GM19239 (cell line): ENCODE results near the gene SCNN1B.
"Not testable (repeated sequence)": the region's sequence is repeated elsewhere in the genome, so short reads cannot be mapped to it uniquely, and the experiment has no call there.

Experiments used
- DNase-seq: peaks from one replicate; pipeline ENCODE4 v3.0.0; 2011; ENCODE audit warnings: low spot score; ENCODE audit not compliant: insufficient read length
- FAIRE-seq: peaks from 2 replicates; lab custom pipeline; 2011; peaks lifted over from hg19 to GRCh38; lab: Jason Lieb, UNC

SCNN1B gene, protein sequence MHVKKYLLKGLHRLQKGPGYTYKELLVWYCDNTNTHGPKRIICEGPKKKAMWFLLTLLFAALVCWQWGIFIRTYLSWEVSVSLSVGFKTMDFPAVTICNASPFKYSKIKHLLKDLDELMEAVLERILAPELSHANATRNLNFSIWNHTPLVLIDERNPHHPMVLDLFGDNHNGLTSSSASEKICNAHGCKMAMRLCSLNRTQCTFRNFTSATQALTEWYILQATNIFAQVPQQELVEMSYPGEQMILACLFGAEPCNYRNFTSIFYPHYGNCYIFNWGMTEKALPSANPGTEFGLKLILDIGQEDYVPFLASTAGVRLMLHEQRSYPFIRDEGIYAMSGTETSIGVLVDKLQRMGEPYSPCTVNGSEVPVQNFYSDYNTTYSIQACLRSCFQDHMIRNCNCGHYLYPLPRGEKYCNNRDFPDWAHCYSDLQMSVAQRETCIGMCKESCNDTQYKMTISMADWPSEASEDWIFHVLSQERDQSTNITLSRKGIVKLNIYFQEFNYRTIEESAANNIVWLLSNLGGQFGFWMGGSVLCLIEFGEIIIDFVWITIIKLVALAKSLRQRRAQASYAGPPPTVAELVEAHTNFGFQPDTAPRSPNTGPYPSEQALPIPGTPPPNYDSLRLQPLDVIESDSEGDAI

DNA sequence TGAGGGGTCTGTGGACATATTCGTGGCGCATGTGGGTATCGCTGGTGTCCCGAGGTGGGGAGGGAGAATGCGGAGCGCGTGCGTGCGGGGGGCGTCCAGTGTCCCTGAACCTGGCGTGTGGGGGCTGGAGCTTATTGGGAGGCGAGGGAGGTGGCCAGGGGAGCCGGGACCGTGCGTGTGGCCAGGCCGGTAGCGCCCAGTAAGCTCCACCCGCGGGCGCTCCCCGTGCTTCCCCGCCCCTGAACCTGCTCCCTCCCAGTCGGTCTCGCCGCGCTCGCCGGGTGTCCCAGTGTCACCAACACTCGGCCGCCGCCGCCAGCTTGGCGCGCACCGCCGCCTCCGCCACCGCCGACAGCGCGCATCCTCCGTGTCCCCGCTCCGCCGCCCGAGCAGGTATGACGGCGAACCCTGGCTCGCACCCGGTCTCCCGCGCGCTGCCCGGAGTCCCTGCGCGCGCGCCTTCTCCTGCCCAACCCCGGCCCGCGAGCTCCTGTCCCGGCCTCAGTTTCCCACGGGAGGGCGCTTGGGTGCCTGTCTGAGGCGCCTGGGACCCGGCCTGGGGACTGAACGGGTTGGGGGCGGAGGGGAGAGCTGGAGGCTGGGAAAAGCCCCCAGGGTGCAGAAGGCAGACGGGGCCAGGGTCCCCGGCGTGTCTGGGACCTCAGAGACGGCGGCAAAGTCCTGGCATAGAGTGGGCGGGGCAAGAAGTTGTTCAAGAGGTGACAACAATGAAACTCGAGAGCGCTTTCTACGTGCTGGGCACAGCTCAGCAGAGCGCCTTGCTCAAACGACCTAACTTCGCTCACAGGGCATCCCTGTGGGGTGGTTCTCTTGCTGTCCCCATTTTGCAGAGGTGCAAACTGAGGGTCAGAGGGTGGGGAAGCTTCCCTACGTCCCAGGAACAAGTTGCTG is at the start of gene SCNN1B:
TSS of gene SCNN1B (plus strand) at position 258 of the 912 bp plus-strand sequence. CDS start 46,298 bp downstream, outside the sequence.
- DNase-seq (peak; percentile 23), FAIRE-seq (no peak)

DNA sequence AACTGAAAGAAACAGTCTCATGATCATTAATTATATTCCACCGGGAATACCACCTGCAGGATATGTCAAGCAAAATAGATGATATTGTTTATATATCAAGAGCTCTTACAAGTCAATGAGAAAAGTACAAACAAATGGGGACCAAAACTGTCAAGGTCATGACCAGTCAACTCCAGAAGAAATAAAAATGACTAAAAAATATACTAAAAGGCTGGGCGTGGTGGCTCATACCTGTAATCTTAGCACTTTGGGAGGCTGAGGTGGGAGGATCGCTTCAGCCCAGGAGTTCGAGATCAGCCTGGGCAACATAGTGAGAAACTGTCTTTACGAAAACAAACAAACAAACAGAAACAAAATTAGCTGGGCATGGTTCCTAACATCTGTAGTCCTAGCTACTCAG is 49.8 kb upstream of the SCNN1B start:
- FAIRE-seq (no peak), DNase-seq (no peak)

DNA sequence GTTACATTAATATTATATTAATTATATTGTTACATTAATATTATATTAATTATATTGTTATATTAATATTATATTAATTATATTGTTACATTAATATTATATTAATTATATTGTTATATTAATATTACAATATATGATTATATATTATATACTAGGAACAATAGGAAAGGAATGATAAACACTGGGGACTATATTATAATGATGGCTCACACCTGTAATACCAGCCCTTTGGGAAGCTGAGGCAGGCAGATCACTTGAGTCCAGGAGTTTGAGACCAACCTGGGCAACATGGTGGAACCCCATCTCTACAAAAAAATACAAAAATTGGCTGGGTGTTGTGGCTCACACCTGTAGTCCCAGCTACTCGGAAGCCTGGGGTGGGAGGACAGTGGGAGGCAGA is 48.5 kb upstream of the SCNN1B start:
- not testable (repeated sequence) for FAIRE-seq, DNase-seq

DNA sequence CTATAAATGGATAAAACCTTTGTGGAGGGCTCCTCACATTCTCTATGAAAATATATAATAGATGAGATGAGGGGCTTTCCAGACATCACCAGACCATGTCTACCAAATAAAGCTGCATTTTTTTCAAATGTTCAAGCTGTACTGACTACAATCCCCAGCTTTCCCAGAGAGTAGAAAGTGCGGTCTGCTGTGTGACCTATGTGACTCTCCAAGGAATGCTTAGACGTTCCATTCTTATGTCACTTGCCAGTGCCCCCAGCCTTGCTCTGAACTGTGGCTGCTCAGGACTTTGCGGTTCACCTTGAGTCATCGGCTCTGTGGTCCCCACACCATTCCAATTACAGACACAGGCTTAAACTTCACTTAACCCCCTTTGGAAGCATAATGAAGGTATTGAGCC is 47.8 kb upstream of the SCNN1B start:
- no peak for FAIRE-seq

DNA sequence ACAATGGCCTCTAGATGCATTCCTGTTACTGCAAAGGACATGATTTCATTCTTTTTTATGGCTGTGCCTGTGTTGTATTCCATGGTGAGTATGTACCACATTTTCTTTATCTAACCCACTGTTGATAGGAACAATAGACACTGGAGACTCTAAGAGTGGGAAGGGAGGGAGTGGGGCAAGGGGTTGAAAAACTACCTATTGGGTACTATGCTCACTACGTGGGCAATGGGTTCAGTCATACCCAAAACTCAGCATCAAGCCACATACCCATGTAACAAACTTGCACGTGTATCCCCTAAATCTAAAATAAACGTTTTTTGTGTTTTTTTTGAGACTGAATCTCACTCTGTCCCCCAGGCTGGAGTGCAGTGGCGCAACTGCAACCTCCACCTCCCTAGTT is 47.1 kb upstream of the SCNN1B start:
- DNase-seq: no peak
- FAIRE-seq: no peak

More for the DNA sequence above, 47.8 kb upstream of the SCNN1B start:
- no peak for DNase-seq

DNA sequence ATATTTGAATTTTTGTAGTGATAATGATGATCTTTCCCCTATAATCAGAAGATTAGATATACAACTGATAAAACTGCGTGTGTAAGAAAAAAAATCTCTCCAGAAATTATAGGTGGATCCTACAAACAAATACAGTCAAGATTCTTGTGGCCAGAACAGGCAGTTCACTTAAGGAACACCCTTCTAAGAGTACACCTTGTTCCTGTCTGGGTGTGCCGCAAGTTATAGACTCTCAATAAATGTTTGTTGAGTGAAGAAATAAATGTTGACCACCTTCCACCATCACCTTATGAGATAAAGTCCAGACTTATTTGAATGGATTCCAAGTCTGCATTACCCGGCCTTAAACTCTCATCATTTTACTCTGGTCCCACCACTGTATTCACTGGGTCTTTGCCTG is 45.7 kb upstream of the SCNN1B start:
- no peak for FAIRE-seq
- no peak for DNase-seq

DNA sequence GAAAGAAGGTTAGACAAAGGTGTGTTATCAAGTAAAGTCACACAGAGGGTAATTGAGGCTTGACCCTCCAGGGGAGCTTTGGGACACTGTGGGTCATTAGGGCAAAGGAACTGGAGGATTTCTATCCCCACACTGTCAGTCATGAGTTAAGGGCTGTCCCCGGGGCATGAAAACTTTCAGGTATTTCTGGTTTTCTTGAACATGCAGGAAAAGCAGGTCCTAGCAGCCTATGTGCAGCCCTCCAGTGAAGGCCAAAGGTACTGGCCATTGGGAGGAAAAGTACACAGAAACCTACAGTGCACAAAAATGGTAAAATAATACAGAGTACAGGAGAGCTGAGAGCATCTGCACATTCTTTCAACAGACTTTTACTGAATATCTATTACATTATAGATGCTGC is 44.4 kb upstream of the SCNN1B start:
- FAIRE-seq (no peak), DNase-seq (no peak)

DNA sequence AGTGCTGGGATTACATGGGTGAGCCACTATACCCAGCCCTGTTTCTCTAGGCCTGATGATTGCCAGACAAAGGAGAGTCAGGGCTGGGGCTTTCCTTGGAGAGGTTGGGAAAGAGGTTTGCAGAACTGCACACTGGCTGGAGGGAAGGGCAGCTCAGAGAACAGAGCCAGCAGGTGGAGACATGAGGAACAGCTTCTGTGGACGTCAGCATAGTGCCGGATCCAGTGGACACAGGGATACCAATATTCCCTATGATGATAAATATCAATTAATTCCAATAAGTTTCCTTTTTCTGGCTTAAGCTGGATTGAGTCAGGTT is 43.2 kb upstream of the SCNN1B start:
- FAIRE-seq (no peak), DNase-seq (no peak)

DNA sequence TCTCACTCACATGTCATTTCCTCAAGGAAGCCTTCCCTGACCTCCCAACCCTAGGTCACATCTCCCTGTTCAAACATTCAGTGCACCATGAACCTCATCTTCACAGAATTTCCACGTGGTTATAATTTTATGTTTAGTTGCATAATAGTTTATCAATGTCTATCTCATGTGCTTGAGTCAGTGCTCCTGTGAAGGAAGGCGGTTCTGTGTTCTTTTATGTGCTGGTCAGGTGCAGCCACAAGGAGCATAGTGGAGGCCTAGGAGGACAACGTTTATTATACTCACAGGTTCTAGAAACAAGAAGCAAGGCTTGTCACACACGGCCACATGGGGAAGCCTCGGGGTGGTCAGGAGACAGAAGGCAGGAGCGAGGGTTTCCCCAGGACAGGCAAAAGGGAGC is 34.5 kb upstream of the SCNN1B start:
- FAIRE-seq: no peak
- DNase-seq: no peak

DNA sequence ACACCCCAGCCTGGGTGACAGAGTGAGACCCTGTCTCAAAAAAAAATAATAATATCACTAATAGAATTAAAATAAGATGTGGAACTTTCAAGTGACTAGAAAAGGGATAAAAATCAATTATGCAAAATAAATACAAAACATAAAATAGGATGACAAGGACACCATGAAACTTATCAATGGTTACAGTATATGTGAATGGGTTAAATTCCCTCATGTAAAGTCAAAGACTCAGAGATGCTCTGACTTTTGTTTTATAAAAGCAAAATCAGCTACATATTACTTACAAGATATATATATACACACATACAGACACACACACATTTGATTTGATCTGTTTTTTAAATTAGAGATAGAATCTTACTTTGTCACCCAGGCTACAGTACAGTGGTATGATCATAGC is 33.5 kb upstream of the SCNN1B start:
- no peak for DNase-seq
- FAIRE-seq: no peak

DNA sequence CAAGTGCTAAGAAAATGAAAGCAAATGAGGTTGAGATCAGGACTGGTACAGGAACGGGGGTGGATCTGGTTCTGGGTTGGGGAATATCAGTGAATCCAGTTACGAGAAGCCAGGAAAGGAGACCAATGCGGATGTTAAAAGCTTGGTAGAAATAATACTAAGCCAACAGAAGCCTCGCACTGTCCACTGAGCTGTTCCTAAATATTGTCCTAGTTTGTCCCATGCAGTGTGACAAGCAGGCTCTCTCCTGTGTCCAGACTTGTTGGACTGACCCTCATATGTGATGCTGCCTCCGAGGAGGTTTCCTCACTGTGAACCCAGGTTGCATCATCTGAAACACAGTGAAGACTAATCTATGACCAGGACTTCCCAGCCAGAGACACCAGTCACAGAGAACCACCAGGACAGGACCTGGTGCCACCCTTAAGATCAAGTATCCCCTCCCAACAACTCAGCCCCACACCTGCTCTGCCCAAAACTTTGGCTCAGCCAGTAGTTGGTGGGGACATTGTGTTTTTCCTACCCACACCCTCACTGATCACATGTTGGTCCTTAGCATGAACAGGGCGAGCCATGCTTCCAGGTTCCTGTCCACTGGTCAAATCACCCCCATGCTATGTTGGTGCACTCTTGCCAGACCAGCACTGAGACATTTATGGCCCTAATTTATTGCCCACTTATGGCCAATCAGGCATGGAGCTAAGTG is 32.7 kb upstream of the SCNN1B start:
- DNase-seq (no peak), FAIRE-seq (no peak)

DNA sequence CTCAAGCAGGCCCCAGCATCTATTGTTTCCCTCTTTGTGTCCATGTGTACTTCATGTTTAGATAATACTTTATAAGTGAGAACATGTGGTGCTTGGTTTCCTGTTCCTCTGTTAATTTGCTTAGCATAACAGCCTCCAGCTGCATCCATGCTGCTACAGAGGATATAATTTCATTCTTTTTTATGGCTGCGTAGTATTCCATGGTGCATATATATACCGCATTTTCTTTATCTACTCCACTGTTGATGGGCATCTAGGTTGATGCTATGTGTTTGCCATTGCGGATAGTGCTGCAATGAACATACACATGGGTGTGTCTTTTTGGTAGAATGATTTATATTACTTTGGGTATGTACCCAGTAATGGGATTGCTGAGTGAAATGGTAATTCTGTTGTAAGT is 31.4 kb upstream of the SCNN1B start:
- DNase-seq (no peak), FAIRE-seq (no peak)

DNA sequence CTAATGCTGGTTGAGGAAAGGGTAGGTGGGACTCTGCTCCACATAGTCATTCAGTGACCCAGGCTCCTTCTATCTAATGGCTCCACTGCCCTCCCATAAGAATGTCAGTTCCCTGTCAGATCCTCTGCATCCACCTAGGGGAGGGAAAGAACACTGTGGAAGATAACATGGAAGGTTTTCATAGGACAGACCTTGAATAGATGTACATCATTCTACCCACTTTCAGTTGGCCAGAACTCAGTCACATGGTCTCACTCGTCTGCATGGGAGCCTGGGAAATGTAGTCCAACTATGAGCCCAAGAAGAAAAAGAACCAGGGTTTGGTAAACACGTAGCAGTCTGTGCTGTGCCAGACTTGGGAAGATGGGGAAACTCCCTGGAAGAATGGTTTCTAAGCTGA is 27.1 kb upstream of the SCNN1B start:
- DNase-seq: no peak
- no peak for FAIRE-seq

DNA sequence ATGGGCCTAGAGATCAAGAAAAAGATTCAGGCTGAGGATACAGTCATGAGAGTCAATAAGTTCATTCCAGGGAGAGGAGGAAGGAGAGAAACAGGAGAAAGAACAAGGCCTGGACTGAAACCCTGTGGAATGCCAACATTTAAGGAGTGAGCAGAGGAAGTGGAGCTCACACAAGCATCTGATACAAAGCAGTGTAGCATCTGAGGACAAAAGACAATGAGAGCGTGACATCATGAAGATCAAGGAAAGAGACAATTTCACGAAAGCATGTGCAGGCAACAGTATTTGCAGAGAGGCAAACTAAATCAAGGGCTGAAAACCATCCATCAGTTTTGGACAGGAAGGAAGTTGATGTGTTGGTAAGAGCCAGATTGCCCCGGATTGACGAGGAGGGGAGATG is 25.3 kb upstream of the SCNN1B start:
- no peak for FAIRE-seq
- no peak for DNase-seq

DNA sequence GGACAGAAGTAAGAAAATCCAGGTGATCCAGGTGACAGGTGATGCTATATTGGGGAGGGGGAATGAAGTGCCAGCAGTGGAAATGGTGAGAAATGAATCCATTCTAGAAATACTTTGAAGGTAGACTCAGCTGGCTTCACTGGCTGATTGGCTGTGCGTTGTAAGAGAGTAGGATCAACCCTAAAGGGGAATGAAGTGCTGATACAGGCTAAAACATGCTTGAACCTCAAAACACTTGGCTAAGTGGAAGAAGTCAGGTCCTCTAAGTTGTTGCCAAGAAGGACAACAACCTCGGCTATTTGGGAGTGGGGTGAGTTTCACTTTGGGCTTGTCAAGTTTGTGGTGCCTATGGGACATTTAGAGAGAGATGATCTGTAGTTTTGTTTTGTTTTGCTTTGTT is 24.1 kb upstream of the SCNN1B start:
- FAIRE-seq (no peak), DNase-seq (no peak)

DNA sequence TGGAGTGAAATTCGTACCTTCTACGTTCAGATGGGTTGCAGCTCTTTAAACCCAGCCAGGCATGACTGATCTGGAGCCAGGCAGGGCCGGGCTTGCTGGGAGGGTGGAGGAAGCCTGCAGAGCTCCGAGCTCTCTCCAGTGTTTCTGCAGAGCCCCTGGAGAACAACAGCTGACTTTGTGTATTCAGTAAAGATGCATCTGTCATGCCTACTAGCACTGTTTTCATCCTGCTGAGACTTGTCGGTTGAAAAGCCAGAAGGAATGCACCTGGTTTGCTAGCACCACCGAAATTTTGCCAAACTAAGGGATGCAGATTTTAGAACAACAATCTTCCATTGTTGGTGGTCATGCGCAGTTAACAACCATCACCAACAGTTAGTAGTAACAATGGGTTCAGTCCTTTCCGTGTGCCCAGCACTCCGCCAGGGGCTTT is 22.4 kb upstream of the SCNN1B start:
- DNase-seq (no peak), FAIRE-seq (no peak)

DNA sequence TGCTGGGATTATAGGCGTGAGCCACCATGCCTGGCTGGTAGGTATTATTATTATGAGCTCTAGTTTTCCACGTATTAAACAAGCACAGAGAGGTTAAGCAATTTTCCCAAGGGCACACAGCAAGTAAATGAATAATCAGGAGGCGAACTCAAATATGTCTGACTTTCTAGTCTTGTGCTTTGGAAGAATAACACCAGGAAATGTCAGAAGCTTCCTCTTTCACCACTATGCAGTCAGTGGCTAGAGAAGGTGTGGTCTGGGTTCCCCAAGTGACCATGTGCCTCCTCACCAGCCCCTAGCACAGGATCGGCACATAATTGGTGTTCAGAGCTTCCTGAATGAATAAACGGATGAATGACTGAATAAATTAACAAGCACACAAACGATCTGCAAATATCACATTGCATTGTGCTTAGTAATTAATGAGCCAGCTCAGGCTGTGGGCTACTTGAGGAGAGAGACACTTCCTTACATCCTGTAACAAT is 21.6 kb upstream of the SCNN1B start:
- FAIRE-seq (no peak), DNase-seq (no peak)

DNA sequence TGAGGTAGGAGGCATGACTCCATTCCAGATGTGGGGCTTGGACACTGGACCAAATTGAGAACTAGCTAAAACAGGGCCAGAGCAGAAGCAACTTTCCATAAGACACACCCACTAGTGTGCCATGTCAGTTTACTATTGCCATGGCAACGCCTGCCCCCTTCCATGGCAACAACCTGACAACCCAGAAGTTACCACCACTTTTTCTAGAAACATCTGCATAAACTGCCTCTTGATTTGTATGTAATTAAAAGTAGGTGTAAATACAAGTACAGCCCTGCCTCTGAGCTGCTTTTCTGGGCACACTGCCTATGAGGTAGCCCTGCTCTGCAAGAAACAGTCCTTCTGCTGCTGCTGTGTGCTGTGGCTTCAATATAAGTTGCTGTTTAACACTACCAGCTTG is 19.5 kb upstream of the SCNN1B start:
- no peak for FAIRE-seq
- DNase-seq: no peak

DNA sequence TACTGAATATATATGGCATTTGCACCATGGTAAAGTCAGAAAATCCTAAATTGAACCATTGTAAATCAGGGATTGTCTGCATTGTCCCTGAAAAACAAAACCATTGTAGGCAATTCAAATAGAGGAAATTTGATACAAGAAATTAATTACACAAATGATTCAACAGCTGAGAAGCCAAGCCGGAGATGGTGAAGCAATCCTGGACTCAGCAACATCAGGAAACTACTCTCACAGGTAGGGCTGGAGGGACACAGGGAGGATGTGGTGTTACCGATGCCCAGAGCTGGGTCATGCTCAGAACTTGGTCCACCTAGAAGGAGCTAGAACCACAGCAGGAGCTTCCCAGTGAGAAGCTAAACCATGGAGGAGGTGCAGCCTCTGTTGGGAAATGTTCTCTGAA is 18.5 kb upstream of the SCNN1B start:
- DNase-seq (no peak), FAIRE-seq (no peak)

DNA sequence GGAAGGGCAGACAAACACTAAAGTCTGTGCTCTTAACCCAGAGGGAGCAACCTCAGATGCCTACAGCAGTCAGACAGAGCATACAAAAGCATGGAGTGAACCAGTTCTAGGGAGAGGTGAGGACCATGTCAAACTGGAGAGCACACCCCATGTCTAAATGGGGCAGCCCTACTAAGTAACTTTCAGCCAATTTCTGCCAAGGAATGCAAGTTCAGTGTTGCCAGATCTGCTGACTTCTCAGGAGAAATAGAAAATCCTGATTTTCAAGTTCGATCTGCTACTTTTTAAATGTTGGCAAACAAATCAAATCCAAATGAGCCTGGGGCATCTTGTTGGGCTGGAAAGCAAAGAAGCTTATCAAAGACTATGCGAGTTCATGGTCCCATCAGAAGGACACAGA is 17.5 kb upstream of the SCNN1B start:
- no peak for DNase-seq
- no peak for FAIRE-seq
